Dedifferentiated amniotic fluid mesenchymal stem cell (primary cell): Measurements from ENCODE around the gene MR1.
"Not testable (repeated sequence)": the region's sequence is repeated elsewhere in the genome, so short reads cannot be mapped to it uniquely, and the experiment has no call there.

Source experiments
- DNase-seq: peaks from one replicate; pipeline ENCODE4 v3.0.0-alpha.2; 2016; ENCODE audit errors: extremely low spot score

The MR1 gene

GRCh38 chr1:181028615-181029014 is 5.2 kb upstream of the MR1 start:
- no peak for DNase-seq

GRCh38 chr1:181032535-181032934 is 1.2 kb upstream of the MR1 start:
- DNase-seq = no peak

GRCh38 chr1:181033128-181033798 is 520 bp upstream of the MR1 start:
- no peak for DNase-seq

- not testable (repeated sequence) for DNase-seq
Observed at GRCh38 chr1:181035210-181035609, 1.4 kb downstream of the MR1 start.

GRCh38 chr1:181036107-181036836 is 2.5 kb downstream of the MR1 start:
- no peak for DNase-seq

GRCh38 chr1:181037386-181037785 is 3.6 kb downstream of the MR1 start:
- DNase-seq = no peak

GRCh38 chr1:181038399-181038873 is 4.7 kb downstream of the MR1 start:
- peak; percentile 38 for DNase-seq

- DNase-seq = no peak
Observed at GRCh38 chr1:181040284-181040865, 6.6 kb downstream of the MR1 start.

GRCh38 chr1:181043025-181043888 is 9.5 kb downstream of the MR1 start:
- no peak for DNase-seq

- DNase-seq = no peak
Observed at GRCh38 chr1:181044449-181044966, 10.7 kb downstream of the MR1 start.

- DNase-seq = not testable (repeated sequence)
Observed at GRCh38 chr1:181045946-181046345, 12.2 kb downstream of the MR1 start.

- DNase-seq = no peak
Observed at GRCh38 chr1:181049378-181049777, 15.6 kb downstream of the MR1 start.

- no peak for DNase-seq
Observed at GRCh38 chr1:181050922-181051321, 17.1 kb downstream of the MR1 start.

- no peak for DNase-seq
Observed at GRCh38 chr1:181056560-181056959, 22.8 kb downstream of the MR1 start.

- DNase-seq = no peak
Observed at GRCh38 chr1:181057079-181057478, 23.3 kb downstream of the MR1 start.

GRCh38 chr1:181059435-181059834 is 25.7 kb downstream of the MR1 start:
- DNase-seq = no peak

- DNase-seq = no peak
Observed at GRCh38 chr1:181060066-181060465, 26.3 kb downstream of the MR1 start.

GRCh38 chr1:181060947-181061346 is 27.2 kb downstream of the MR1 start:
- not testable (repeated sequence) for DNase-seq

- DNase-seq = no peak
Observed at GRCh38 chr1:181061487-181061886, 27.7 kb downstream of the MR1 start.

GRCh38 chr1:181061891-181062835 is 28.4 kb downstream of the MR1 start:
- no peak for DNase-seq
